GM12878 (cell line): ENCODE data around the gene C18orf63. TPM values are rescaled to one million over a fixed set of nuclear protein-coding genes. Genes with fewer than 3 reads are reported as not detected.

Experiments used
- ATAC-seq: fragments of 200-7000 bp; cut with Tn5 transposase; 3 replicates; pipeline ENCODE4 v1.9.1; 2020; ENCODE audit warnings: mild to moderate bottlenecking, moderate library complexity
- BruUV-seq: library from RNA; stranded (reverse); fragments of 400-500 nt; replicated peaks from 2 replicates; lab custom pipeline; 2021; lab: Mats Ljungman, UMichigan
- CTCF ChIA-PET: fragments of 300-600 bp; sonication (Branson Sonifier 250); formaldehyde crosslinking; extraction: SDS; loops from one replicate; lab custom pipeline; 2021; ENCODE audit warnings: inconsistent platforms; lab: Yijun Ruan, JAX
- POLR2A ChIA-PET: fragments of 350-600 bp; formaldehyde crosslinking; extraction: SDS; loops from one replicate; lab custom pipeline; 2021; ENCODE audit warnings: inconsistent platforms; lab: Charles Lee
- RAD21 ChIA-PET: fragments of 300-600 bp; sonication (Branson Sonifier 250); formaldehyde crosslinking; loops from one replicate; lab custom pipeline; 2023; ENCODE audit warnings: antibody characterized with exemption; ENCODE audit not compliant: unreplicated experiment; lab: Charles Lee
- SMC1A ChIA-PET: fragments of 300-600 bp; sonication (Branson Sonifier 250); formaldehyde crosslinking; loops from one replicate; lab custom pipeline; 2023; ENCODE audit not compliant: unreplicated experiment, uncharacterized antibody; lab: Charles Lee
- DNase-seq: peaks from one replicate; pipeline ENCODE4 v3.0.0-alpha.2; 2011; ENCODE audit warnings: low read depth, low spot score
- FAIRE-seq: peaks from 3 replicates; lab custom pipeline; 2011; peaks lifted over from hg19 to GRCh38; lab: Jason Lieb, UNC
- H2AFZ ChIP-seq: 2 replicates; pipeline ENCODE4 v1.6.0; 2011; ENCODE audit warnings: low read depth, low read length, control low read depth; ENCODE audit not compliant: control insufficient read depth
- H3K27ac ChIP-seq: 2 replicates; pipeline ENCODE4 v1.5.1; 2011; ENCODE audit warnings: control low read depth; ENCODE audit not compliant: control insufficient read depth, insufficient read depth
- H3K27me3 ChIP-seq, 2 experiments: replicated peaks in 1 of 2; 2 replicates each; pipeline versions ENCODE4 v1.6.0 to v1.6.1; 2011; ENCODE audit warnings: low read length in 1 of 2; ENCODE audit not compliant: control insufficient read depth in 2 of 2, insufficient read depth in 2 of 2
- H3K36me3 ChIP-seq, 2 experiments: 2 replicates each; pipeline ENCODE4 v1.5.1; 2011; ENCODE audit warnings: low read length in 1 of 2; ENCODE audit not compliant: control insufficient read depth in 2 of 2, insufficient read depth in 2 of 2
- H3K4me1 ChIP-seq: 2 replicates; pipeline ENCODE4 v1.6.1; 2011; ENCODE audit warnings: mild to moderate bottlenecking, low read length, moderate library complexity, mixed read lengths; ENCODE audit not compliant: control insufficient read depth, insufficient read depth
- H3K4me2 ChIP-seq: 2 replicates; pipeline ENCODE4 v1.6.0; 2011; ENCODE audit warnings: control low read depth; ENCODE audit not compliant: control insufficient read depth, insufficient read depth
- H3K4me3 ChIP-seq: fragments of 200-600 bp; sonication (generic); 2 replicates; pipeline ENCODE4 v1.5.1; 2016
- H3K79me2 ChIP-seq: 2 replicates; pipeline ENCODE4 v1.6.0; 2011; ENCODE audit warnings: low read length; ENCODE audit not compliant: control insufficient read depth, insufficient read depth
- H3K9ac ChIP-seq: 2 replicates; pipeline ENCODE4 v1.8.0; 2011; ENCODE audit warnings: low read length, control low read depth, mixed read lengths; ENCODE audit not compliant: control insufficient read depth, insufficient read depth
- H3K9me3 ChIP-seq: replicated peaks from 3 replicates; pipeline ENCODE4 v1.5.1; 2011; ENCODE audit warnings: mild to moderate bottlenecking, low read length; ENCODE audit not compliant: control insufficient read depth, insufficient read depth
- H4K20me1 ChIP-seq: 2 replicates; pipeline ENCODE4 v1.6.0; 2011; ENCODE audit not compliant: control insufficient read depth, insufficient read depth
- CREB1 ChIP-seq: IDR thresholded peaks from 2 replicates; pipeline ENCODE4 v1.6.1; 2012; ENCODE audit warnings: low read depth, mild to moderate bottlenecking, inconsistent platforms
- EZH2 ChIP-seq: IDR thresholded peaks from 2 replicates; pipeline ENCODE4 v1.6.1; 2012; ENCODE audit warnings: low read depth, mild to moderate bottlenecking, control low read depth, inconsistent platforms, low read length, borderline replicate concordance; ENCODE audit not compliant: control insufficient read depth
- HDAC6 ChIP-seq: fragments of 200-600 bp; sonication (generic); IDR thresholded peaks from one replicate; pipeline ENCODE4 v1.8.0; 2017; ENCODE audit warnings: antibody characterized with exemption; ENCODE audit not compliant: unreplicated experiment
- HDGF ChIP-seq: fragments of 450-650 bp; IDR thresholded peaks from 2 replicates; pipeline ENCODE4 v1.6.1; 2016; ENCODE audit warnings: antibody characterized with exemption
- MEF2B ChIP-seq: fragments of 450-650 bp; IDR thresholded peaks from 2 replicates; pipeline ENCODE4 v1.6.1; 2018; ENCODE audit warnings: mild to moderate bottlenecking, moderate library complexity; ENCODE audit not compliant: partially characterized antibody, poor library complexity, severe bottlenecking
- NBN ChIP-seq: fragments of 450-650 bp; IDR thresholded peaks from 2 replicates; pipeline ENCODE4 v1.6.1; 2016
- NFIC ChIP-seq: IDR thresholded peaks from 2 replicates; pipeline ENCODE4 v1.6.1; 2012; ENCODE audit warnings: low read depth, mild to moderate bottlenecking, inconsistent platforms, low read length, moderate library complexity
- NFYA ChIP-seq: IDR thresholded peaks from 2 replicates; pipeline ENCODE4 v1.6.1; 2011; ENCODE audit warnings: low read depth, mild to moderate bottlenecking, low read length, improper control_type of control experiment, borderline replicate concordance
- NR2F1 ChIP-seq: fragments of 450-650 bp; conservative IDR thresholded peaks from 2 replicates; pipeline ENCODE4 v1.6.1; 2017; ENCODE audit warnings: mild to moderate bottlenecking
- PML ChIP-seq: IDR thresholded peaks from 2 replicates; pipeline ENCODE4 v1.6.1; 2012; ENCODE audit warnings: low read length, inconsistent platforms
- POLR2AphosphoS2 ChIP-seq: IDR thresholded peaks from 2 replicates; pipeline ENCODE4 v1.6.1; 2011; ENCODE audit warnings: low read depth, mild to moderate bottlenecking, low read length, improper control_type of control experiment, moderate library complexity
- POU2F2 ChIP-seq: IDR thresholded peaks from 3 replicates; pipeline ENCODE4 v1.6.1; 2011; ENCODE audit warnings: low read depth, mild to moderate bottlenecking, low read length, borderline replicate concordance
- RAD51 ChIP-seq: fragments of 450-650 bp; IDR thresholded peaks from 2 replicates; pipeline ENCODE4 v1.6.1; 2016; ENCODE audit warnings: moderate library complexity, mild to moderate bottlenecking, inconsistent platforms
- SMC3 ChIP-seq: IDR thresholded peaks from 2 replicates; pipeline ENCODE4 v1.6.1; 2011; ENCODE audit warnings: low read length, improper control_type of control experiment, borderline replicate concordance
- SPI1 ChIP-seq: IDR thresholded peaks from 2 replicates; pipeline ENCODE4 v1.6.1; 2011; ENCODE audit warnings: low read depth, mild to moderate bottlenecking, low read length, moderate library complexity, borderline replicate concordance; ENCODE audit not compliant: insufficient read depth
- ZBTB11 ChIP-seq: fragments of 450-650 bp; formaldehyde crosslinking; IDR thresholded peaks from 2 replicates; pipeline ENCODE4 v1.5.0; 2022; ENCODE audit warnings: mild to moderate bottlenecking, missing genetic modification characterization
- WGBS: methylation state at CpG from one replicate; pipeline ENCODE4 v1.1.6; 2016; ENCODE audit warnings: low lambda C conversion rate; ENCODE audit not compliant: insufficient replicate concordance, insufficient coverage; ENCODE audit errors: missing lambda C conversion rate; 5-methylcytosine and 5-hydroxymethylcytosine counted together
- in situ Hi-C: fragments of 300-500 bp; cut with MboI; formaldehyde crosslinking; loops from 9 replicates; pipeline ENCODE4 v1.14.3; 2018; ENCODE audit warnings: mixed read lengths
- intact Hi-C: fragments of 100-400 bp; cut with micrococcal nuclease; formaldehyde crosslinking; loops from one replicate; pipeline ENCODE4 v1.14.2; 2022; ENCODE audit not compliant: unreplicated experiment
- polyA plus RNA-seq, 11 experiments: library from polyadenylated mRNA; depleted of rRNA in 4 of 11; unstranded in 6 of 11; stranded (reverse) in 5 of 11; fragments of >200 nt; fragmentation: Nextera tagmentation in 4 of 11; fragmentation: Illumina TruSeq in 1 of 11; extraction: Ambion mirVana in 4 of 11; extraction: Trizol in 1 of 11; gene quantifications; 1 replicate in 1 of 11; 2 replicates in 10 of 11; pipeline versions ENCODE4 v1.2.1 to v1.2.3, GENCODE V29; 2011 to 2016; ENCODE audit warnings: inconsistent platforms in 2 of 11, missing spikeins in 2 of 11, low read depth in 1 of 11
- total RNA-seq, 4 experiments: library from RNA; depleted of rRNA in 3 of 4; stranded (reverse); fragments of >200 nt in 3 of 4; fragmentation: Illumina TruSeq in 1 of 4; extraction: Trizol in 1 of 4; gene quantifications; 2 replicates each; pipeline versions ENCODE4 v1.2.1 to v1.2.3, GENCODE V29; 2013 to 2021
- TF ChIP-seq, protein P1 (sequence below): fragments of 450-650 bp; IDR thresholded peaks from 2 replicates; pipeline ENCODE4 v1.6.1; 2018; ENCODE audit warnings: mild to moderate bottlenecking, low read depth, moderate library complexity; ENCODE audit not compliant: partially characterized antibody

The C18orf63 gene
- total and polyA plus RNA-seq, 10 of the 15 experiments (the other 5 are each of a cell fraction or from before 2014, with no cell fraction given), result not detected

DNA sequence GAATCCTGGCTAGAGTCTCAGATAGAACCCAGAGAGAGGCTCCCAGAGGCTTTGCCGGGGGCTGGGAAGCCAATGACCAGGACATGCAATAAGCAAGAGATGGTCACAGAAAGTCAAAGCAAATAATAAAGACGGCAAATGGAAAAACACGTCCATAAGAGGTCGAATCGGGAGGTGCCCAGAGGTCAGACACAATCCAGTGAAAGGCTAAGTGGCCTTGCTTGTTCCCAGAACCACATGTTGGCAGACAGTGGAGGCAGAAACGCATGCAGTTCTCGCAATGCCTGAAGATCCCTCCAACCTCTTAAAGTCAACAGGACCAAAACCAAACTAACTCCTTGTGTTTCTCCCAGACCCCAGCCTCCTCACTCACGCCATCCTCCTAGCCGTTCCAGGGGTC, 26.9 kb upstream of the C18orf63 start:
- in situ Hi-C loops, result no loop called here
- Histone ChIP-seq H3K4me3 (no peak overlapping the region), H3K27ac (no peak overlapping the region), H2AFZ (no peak overlapping the region), H3K4me2 (no peak overlapping the region), H4K20me1 (no peaks in the 10 kb centered on the region), H3K79me2 (peaks cover 5% of the 10 kb centered on the region; the same call in 1 of the 2 replicates), H3K9ac (no peak overlapping the region), H3K36me3 (no peaks in the 10 kb centered on the region), H3K9me3 (no peaks in the 10 kb centered on the region; the same call in 2 of the 3 replicates), H3K4me1 (peaks cover 3% of the 10 kb centered on the region), H3K27me3 (no peaks in the 10 kb centered on the region)
- ATAC-seq, result no peak
- POLR2A ChIA-PET, result interaction anchor here (1.0 kb wide), 1 partner anchor 12 kb away, joined by 3 read pairs; no protein-coding TSS in a partner anchor
- SMC1A ChIA-PET, result interaction anchor here (0.7 kb wide), 1 partner anchor 25 kb away, joined by 4 read pairs; no protein-coding TSS in a partner anchor
- RAD21 ChIA-PET, result no interaction called here
- intact Hi-C loops, result no loop called here
- DNase-seq, result no peak
- WGBS, result 92% methylated on average over 9 of the region's 9 CpGs
- FAIRE-seq, result no peak
- CTCF ChIA-PET, result interaction anchor here (1.5 kb wide), 1 partner anchor 25 kb away, joined by 3 read pairs; no protein-coding TSS in a partner anchor
- no TSS peak for BruUV-seq
- TF ChIP-seq NBN, result no peak
- no peak for TF ChIP-seq SPI1
- no peak for TF ChIP-seq NFYA
- TF ChIP-seq MEF2B, result no peak
- TF ChIP-seq HDAC6, result no peak
- TF ChIP-seq, protein P1, sequence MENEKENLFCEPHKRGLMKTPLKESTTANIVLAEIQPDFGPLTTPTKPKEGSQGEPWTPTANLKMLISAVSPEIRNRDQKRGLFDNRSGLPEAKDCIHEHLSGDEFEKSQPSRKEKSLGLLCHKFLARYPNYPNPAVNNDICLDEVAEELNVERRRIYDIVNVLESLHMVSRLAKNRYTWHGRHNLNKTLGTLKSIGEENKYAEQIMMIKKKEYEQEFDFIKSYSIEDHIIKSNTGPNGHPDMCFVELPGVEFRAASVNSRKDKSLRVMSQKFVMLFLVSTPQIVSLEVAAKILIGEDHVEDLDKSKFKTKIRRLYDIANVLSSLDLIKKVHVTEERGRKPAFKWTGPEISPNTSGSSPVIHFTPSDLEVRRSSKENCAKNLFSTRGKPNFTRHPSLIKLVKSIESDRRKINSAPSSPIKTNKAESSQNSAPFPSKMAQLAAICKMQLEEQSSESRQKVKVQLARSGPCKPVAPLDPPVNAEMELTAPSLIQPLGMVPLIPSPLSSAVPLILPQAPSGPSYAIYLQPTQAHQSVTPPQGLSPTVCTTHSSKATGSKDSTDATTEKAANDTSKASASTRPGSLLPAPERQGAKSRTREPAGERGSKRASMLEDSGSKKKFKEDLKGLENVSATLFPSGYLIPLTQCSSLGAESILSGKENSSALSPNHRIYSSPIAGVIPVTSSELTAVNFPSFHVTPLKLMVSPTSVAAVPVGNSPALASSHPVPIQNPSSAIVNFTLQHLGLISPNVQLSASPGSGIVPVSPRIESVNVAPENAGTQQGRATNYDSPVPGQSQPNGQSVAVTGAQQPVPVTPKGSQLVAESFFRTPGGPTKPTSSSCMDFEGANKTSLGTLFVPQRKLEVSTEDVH, result no peak
- no peak for TF ChIP-seq HDGF
- no peak for TF ChIP-seq SMC3
- no peak for TF ChIP-seq NFIC
- TF ChIP-seq RAD51, result no peak
- no peak for TF ChIP-seq PML
- TF ChIP-seq POU2F2, result no peak
- no peak for TF ChIP-seq CREB1
- no peak for TF ChIP-seq ZBTB11
- TF ChIP-seq NR2F1, result no peak
- TF ChIP-seq POLR2AphosphoS2, result no peak
- TF ChIP-seq EZH2, result no peak
